22Rv1 (cell line): ENCODE measurements around the gene HOXB9.

Experiments used
- CTCF ChIP-seq: fragments of 450-650 bp; IDR thresholded peaks from 2 replicates; pipeline ENCODE4 v1.5.1; 2017; ENCODE audit warnings: mild to moderate bottlenecking
- ZFX ChIP-seq: fragments of 450-650 bp; IDR thresholded peaks from 2 replicates; pipeline ENCODE4 v1.6.1; 2017; ENCODE audit warnings: antibody characterized with exemption, borderline replicate concordance

GRCh38 chr17:48644159-48644558, 18.0 kb upstream of the HOXB9 start:
- TF ChIP-seq CTCF: no peak
- TF ChIP-seq ZFX: no peak
